ENCODE data around the gene ENG.

- TF ChIP-seq CTCF (IDR thresholded peaks at IDR 0.05; ENCODE audit: low read depth, low read length, poor library complexity, severe bottlenecking) (no peak), EZH2phosphoT487 (IDR thresholded peaks at IDR 0.05; ENCODE audit: borderline replicate concordance, low read length) (no peak)
These were observed 28.1 kb downstream of the ENG start for GRCh38 chr9:127826253-127826913.

Data from DOHH2 (cell line).